ENCODE measurements around the gene STON1.
A peak's percentile ranks its signal among the peaks of the same experiment; 100 is the strongest.

DNA sequence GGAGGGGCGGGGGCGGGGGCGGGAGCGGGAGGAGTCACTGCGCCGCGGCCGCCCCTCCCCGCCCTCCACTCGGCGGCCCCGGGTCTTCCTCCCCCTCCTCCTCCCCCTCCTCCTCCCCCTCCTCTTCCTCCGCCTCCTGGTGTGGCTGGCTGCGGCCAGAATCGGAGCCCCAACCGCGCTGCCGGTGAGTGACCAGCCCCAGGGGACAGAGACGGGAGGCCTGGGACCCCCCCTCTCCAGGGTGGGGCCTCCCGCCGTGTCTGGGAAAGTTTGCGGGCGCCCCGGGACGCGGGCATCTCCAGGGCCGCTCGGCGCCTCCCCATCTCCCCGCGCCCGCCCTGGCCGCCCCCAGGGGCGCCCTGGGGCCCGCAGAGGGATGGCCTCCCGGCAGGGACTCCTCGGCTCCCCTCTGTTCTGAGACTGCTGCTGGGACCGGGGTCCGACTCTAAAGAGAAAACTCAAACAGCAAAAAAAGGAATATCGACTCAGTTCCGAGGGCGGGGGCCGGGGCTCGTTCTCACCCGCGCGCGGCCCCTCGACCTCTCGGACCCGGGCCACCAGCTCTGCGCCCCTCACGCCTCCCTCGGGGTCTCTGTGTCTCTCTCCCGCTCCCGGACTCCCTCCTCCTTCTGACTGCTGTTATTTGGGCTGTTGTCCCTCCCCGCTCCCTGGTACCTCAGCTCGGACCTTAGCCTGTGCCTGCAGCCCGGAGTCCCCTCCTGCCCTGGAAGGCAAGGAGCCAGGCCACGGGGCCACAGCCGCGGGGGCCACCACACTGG lies at the start of gene STON1:
- TF ChIP-seq, protein P1, sequence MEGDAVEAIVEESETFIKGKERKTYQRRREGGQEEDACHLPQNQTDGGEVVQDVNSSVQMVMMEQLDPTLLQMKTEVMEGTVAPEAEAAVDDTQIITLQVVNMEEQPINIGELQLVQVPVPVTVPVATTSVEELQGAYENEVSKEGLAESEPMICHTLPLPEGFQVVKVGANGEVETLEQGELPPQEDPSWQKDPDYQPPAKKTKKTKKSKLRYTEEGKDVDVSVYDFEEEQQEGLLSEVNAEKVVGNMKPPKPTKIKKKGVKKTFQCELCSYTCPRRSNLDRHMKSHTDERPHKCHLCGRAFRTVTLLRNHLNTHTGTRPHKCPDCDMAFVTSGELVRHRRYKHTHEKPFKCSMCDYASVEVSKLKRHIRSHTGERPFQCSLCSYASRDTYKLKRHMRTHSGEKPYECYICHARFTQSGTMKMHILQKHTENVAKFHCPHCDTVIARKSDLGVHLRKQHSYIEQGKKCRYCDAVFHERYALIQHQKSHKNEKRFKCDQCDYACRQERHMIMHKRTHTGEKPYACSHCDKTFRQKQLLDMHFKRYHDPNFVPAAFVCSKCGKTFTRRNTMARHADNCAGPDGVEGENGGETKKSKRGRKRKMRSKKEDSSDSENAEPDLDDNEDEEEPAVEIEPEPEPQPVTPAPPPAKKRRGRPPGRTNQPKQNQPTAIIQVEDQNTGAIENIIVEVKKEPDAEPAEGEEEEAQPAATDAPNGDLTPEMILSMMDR (IDR thresholded peaks at IDR 0.05), result peak in 1 of 5 experiments; percentile 13
- no peak for TF ChIP-seq POLR2A (IDR thresholded peaks at IDR 0.05)

Data from transverse colon (tissue), 3 donors.